Muscle of arm (tissue), 14 donors: ENCODE measurements around the gene RPS6KB2. TPM values are rescaled to one million over a fixed set of nuclear protein-coding genes. Genes with fewer than 3 reads are reported as not detected.

ENCODE experiments used
- DNase-seq: peaks from one replicate; pipeline ENCODE4 v3.0.0-alpha.2; 2013
- long read RNA-seq, 11 donors: transcript quantifications; one replicate each; lab custom pipeline, GENCODE V29; 2026
- polyA plus RNA-seq, 12 donors: library from polyadenylated mRNA; unstranded; fragments of 120-200 nt; gene quantifications; one replicate each; pipeline ENCODE4 v1.2.1, GENCODE V29; 2013; ENCODE audit not compliant: insufficient read length in 12 of 12

The RPS6KB2 gene
- 10 to 100 TPM in 11 of 12 donors, not detected in 1; 29.4 to 60.0 (median 32.1) TPM for polyA plus RNA-seq
- long read RNA-seq, donor 1, transcript RPS6KB2-201 (15 exons, 1,733 nt) = major isoform, 7 of 7 reads
- long read RNA-seq, donor 1, partial matches to known transcripts = 0 of 7 reads
- long read RNA-seq, donor 1, other reads (novel, unspliced or antisense) = 0 of 7 reads
- long read RNA-seq, donor 2, partial matches to known transcripts = 0 of 4 reads
- long read RNA-seq, donor 2, other reads (novel, unspliced or antisense) = 0 of 4 reads
- long read RNA-seq, donor 3, partial matches to known transcripts = 0 of 1 reads
- long read RNA-seq, donor 3, other reads (novel, unspliced or antisense) = 0 of 1 reads
- long read RNA-seq, donor 4, partial matches to known transcripts = 0 of 3 reads
- long read RNA-seq, donor 4, other reads (novel, unspliced or antisense) = 0 of 3 reads
- long read RNA-seq, donor 5 = 0 reads
- long read RNA-seq, donor 6, partial matches to known transcripts = 8 of 10 reads
- long read RNA-seq, donor 6, other reads (novel, unspliced or antisense) = 0 of 10 reads
- long read RNA-seq, donor 7, partial matches to known transcripts = 6 of 9 reads
- long read RNA-seq, donor 7, other reads (novel, unspliced or antisense) = 0 of 9 reads
- long read RNA-seq, donor 8, transcript RPS6KB2-201 (15 exons, 1,733 nt) = major isoform, 9 of 9 reads
- long read RNA-seq, donor 8, partial matches to known transcripts = 0 of 9 reads
- long read RNA-seq, donor 8, other reads (novel, unspliced or antisense) = 0 of 9 reads
- long read RNA-seq, donor 9 = 0 reads
- long read RNA-seq, donor 10, transcript RPS6KB2-201 (15 exons, 1,733 nt) = major isoform, 5 of 5 reads
- long read RNA-seq, donor 10, partial matches to known transcripts = 0 of 5 reads
- long read RNA-seq, donor 10, other reads (novel, unspliced or antisense) = 0 of 5 reads
- long read RNA-seq, donor 11, partial matches to known transcripts = 6 of 9 reads
- long read RNA-seq, donor 11, other reads (novel, unspliced or antisense) = 0 of 9 reads

DNA sequence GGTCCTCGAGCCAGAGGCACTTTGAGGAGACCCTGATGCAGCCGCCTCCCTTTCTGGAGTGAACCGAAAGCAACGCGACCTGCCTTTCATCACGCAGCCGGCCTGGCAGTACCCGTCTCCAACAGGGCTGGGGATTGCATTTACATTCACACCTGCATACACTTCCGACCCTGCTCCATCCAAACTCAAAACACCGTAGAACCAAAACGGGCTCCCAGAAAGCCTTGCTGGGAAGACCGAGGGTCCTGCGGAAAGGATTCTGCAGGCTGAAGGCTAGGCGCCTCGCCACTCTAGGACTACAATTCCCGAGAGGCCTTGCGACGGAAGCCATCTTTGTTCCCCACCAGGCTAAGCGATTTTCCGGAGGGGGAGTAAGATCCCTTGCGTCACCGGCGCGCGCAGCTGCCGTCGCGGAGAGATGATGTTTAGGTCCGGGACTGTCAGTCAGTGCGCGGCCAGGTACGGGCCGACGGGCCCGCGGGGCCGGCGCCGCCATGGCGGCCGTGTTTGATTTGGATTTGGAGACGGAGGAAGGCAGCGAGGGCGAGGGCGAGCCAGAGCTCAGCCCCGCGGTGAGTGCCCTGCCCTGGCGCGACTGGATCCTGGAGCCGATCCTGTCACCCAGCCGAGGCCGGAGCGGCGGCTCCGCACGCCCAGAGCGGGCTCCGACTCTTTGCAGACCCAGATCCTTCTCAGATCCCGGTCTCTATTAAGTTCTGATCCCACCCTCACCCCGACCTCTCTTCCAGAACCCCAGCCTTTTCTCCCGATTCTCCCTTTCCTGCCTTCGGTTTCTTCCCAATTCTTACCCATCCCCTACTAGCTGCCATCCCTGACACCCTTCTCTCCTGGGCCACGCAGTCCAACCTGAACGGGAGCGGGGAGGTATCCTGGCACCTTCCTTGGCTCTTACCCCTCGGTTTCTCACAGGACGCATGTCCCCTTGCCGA is at the start of gene RPS6KB2:
TSS of gene RPS6KB2 (plus strand) at position 443 of the 950 bp plus-strand sequence. CDS start at position 495, 52 bp downstream.
- peak; percentile 99 for DNase-seq

GRCh38 chr11:67378544-67378943 is 49.8 kb upstream of the RPS6KB2 start:
- DNase-seq = no peak

- no peak for DNase-seq
These were observed 48.9 kb upstream of the RPS6KB2 start for GRCh38 chr11:67379061-67380058.

DNA sequence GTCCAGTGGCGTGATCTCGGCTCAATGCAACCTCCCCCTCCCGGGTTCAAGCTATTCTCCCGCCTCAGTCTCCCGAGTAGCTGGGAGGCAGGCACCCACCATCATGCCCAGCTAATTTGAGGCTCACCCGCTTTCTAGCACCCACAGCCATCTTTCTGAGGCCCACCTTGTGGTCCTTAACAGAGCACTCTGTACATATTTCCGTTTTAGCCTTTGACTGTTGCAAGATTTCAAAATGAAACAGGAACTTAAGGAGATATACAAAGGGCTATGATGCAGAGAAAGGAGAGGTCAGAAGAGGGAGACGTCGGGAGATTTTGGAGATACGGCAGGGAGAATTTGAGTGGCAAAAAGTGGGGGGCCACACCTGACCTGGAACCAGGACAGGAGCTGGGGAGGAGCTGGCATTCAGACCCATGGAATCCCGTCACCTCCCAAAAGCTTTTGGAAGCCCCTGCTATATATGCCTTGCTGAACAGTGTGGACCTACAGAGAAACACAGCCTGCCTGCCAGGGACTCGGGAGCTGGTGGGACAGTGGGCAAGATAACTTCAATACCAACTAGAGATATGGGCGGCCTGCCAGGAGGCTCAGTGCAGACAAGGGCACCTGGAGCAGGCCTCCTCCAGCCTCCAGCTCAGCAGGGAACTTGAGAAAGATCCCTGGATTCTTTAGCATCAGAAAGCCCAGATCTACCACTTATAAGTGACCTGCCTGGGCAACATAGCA is 46.9 kb upstream of the RPS6KB2 start:
- no peak for DNase-seq

DNA sequence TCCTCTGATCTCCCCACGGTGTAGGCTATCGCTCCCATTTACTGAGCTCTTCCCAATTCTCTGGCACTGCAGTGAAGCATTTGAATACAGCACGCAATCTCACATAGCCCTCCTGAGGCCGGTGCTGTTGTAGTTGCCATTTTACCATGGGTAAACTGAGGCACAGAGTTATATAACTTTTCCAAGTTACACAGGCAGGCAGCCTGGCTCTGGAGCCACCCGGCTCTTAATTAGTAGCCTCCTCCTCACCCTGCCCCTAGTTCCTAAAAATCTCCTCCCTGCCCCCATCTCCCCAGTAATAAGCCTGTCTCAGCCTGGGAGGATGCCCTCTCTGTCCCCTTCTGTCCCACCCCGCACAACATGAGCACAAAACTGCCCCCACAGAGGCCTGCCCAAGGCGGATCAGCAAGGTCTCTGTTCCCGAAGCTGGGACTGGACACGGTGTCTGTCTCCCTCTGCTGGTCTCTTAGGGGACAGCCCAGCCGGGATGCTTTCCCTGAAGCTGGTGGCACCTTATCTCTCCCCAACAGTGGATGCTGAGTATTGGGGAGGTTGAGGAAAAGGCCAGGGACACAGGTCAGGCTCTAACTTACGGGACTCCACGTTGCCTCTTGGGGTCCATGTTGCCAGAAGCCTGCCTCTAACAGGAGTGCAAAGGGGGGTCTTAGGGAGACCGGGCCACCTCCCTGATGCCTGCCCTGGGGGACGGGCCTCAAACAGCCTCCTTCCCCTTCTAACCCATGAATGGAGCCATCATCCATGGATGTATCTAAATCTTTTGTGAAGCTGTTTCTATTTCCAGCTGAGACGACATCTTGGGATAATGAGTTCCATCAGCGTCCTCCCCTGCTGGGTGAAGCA is 45.8 kb upstream of the RPS6KB2 start:
- DNase-seq = peak; percentile 79

DNA sequence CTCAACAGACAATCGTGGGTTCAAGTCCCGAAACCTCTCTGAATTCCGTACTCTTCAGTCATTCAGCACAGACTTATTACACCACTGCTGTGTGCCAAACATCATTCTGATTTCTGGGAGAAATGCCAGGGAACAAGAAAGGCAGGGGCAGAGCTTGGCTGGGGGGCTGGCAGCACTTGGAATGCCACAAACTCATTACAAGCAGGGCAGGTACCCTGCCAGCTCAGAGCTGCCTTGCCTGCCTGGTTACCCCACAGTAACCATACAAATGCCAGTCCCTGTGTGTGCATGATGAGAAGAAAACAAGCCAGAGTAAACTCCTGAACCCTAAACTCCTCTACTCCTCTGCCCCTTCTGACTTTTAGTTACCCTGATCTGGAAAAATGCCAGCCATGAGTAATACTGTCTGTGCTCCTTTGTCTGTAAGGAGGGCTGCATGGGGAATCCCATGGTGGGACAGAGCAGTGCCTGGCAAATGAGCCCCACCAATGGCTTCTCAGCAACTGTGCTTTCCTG is 43.4 kb upstream of the RPS6KB2 start:
- DNase-seq = no peak

GRCh38 chr11:67387069-67387468 is 41.2 kb upstream of the RPS6KB2 start:
- DNase-seq = no peak

DNA sequence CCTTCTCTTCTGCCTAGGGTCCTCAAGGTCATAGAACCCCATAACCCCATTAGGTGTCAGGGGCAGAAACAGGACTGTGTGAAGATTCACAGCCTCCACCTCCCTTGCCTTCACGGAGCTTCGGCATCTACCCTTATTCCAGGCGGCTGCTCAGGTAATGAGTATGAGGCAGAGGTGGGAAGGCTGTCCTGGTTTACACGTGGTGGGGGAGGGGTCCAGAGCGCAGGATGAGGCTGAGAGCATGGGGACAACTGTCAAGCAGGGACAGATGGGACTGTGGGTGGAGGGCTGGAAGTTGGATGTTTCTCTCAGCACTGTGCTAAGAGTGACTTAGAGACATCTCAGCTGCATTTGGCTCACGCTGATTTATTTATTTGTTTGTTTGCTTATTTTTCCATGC is 40.8 kb upstream of the RPS6KB2 start:
- DNase-seq = no peak

- no peak for DNase-seq
These were observed 38.8 kb upstream of the RPS6KB2 start for GRCh38 chr11:67389477-67389876.

GRCh38 chr11:67390947-67391303 is 37.4 kb upstream of the RPS6KB2 start:
- no peak for DNase-seq

- DNase-seq = peak; percentile 96
These were observed 36.8 kb upstream of the RPS6KB2 start, which contains the start of gene RAD9A for GRCh38 chr11:67391304-67392182. Gene RAD9A (plus strand): TSS chr11:67391986. CDS start chr11:67392045, 59 bp downstream.

GRCh38 chr11:67392183-67392715 is 36.0 kb upstream of the RPS6KB2 start:
- no peak for DNase-seq

GRCh38 chr11:67393437-67393836 is 34.9 kb upstream of the RPS6KB2 start:
- DNase-seq = no peak

GRCh38 chr11:67393990-67394389 is 34.3 kb upstream of the RPS6KB2 start:
- no peak for DNase-seq

DNA sequence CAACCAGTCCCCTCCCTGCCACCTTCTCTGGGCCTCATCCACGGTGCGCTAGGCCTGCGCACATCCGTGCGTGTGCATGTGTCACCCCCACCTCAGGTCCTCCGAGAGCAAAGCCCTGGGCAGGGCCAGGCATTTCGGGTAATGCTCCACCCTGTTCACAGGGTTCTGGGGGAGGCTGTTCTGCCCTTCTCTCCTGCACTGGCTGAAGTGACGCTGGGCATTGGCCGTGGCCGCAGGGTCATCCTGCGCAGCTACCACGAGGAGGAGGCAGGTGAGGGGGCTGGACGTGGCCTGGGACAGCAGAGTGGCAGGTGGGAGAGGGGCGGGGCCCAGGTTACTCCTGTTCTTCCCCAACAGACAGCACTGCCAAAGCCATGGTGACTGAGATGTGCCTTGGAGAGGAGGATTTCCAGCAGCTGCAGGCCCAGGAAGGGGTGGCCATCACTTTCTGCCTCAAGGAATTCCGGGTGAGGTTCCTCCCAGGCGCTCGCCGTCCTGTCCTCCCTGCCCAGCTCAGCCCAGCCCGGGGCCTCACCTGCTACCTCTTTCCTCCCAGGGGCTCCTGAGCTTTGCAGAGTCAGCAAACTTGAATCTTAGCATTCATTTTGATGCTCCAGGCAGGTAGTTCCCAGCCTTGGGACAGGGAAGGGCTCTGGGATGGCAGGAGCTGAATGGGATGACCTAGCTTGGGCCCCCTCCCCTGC is 32.6 kb upstream of the RPS6KB2 start:
- no peak for DNase-seq

GRCh38 chr11:67396259-67396581 is 32.1 kb upstream of the RPS6KB2 start:
- DNase-seq = no peak
